Esophagus muscularis mucosa (tissue), 4 donors: Measurements from ENCODE around the gene SPOCK1.

Experiments used
- CTCF ChIP-seq, 3 experiments: fragments of 200-600 bp in 2 of 3; fragments of 450-650 bp in 1 of 3; sonication (generic) in 2 of 3; IDR thresholded peaks; one replicate each; pipeline ENCODE4 v1.5.1; 2017 to 2019; ENCODE audit warnings: antibody characterized with exemption in 3 of 3, mild to moderate bottlenecking in 2 of 3, moderate library complexity in 1 of 3
- EP300 ChIP-seq: sonication (generic); formaldehyde crosslinking; IDR thresholded peaks from one replicate; pipeline ENCODE4 v1.6.1; 2017; ENCODE audit warnings: antibody characterized with exemption
- POLR2A ChIP-seq: fragments of 450-650 bp; IDR thresholded peaks from one replicate; pipeline ENCODE4 v1.6.1; 2017; ENCODE audit warnings: antibody characterized with exemption, moderate library complexity, mild to moderate bottlenecking, low read depth
- POLR2AphosphoS5 ChIP-seq, 2 donors: sonication (generic); formaldehyde crosslinking; IDR thresholded peaks; one replicate each; pipeline ENCODE4 v1.6.1; 2017; ENCODE audit warnings: antibody characterized with exemption in 2 of 2

- no peak for TF ChIP-seq POLR2A
- TF ChIP-seq CTCF (IDR thresholded peaks at IDR 0.05) = no peak
- no peak for TF ChIP-seq POLR2AphosphoS5 (IDR thresholded peaks at IDR 0.05)
- TF ChIP-seq EP300 = no peak
These were observed 10.6 kb downstream of the SPOCK1 start for GRCh38 chr5:137488516-137488915.
